CD4-positive, alpha-beta T cell treated with Interleukin-4 for 1 hour (primary cell): ENCODE measurements around the gene LRP3.
"Not testable (repeated sequence)": the region's sequence is repeated elsewhere in the genome, so short reads cannot be mapped to it uniquely, and the experiment has no call there.

Experiments
- DNase-seq, 2 donors: peaks; one replicate each; pipeline ENCODE4 v3.0.0-alpha.2; 2020 to 2022

The LRP3 gene

GRCh38 chr19:33220115-33220514, 26.0 kb downstream of the LRP3 start:
- DNase-seq: no peak

- no peak for DNase-seq
Measured at GRCh38 chr19:33220735-33221134, 26.6 kb downstream of the LRP3 start.

GRCh38 chr19:33221638-33222037, 27.5 kb downstream of the LRP3 start:
- no peak for DNase-seq

DNA sequence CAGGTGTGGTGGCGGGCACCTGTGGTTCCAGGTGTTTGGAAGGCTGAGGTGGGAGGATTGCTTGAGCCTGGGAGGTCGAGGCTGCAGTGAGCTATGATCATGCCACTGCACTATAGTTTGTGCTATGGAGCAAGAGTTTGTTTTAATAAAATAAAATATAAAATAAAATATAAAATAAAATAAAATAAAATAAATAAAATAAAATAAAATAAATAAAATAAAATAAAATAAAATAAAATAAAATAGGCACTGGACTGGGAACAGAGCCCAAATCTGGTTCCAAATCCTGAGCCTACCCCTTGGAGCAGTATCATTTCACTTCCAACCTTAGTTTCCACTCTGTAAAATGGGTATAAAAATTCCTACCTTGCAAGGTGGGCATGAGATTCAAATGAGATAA, 28.1 kb downstream of the LRP3 start:
- DNase-seq: not testable (repeated sequence)

DNA sequence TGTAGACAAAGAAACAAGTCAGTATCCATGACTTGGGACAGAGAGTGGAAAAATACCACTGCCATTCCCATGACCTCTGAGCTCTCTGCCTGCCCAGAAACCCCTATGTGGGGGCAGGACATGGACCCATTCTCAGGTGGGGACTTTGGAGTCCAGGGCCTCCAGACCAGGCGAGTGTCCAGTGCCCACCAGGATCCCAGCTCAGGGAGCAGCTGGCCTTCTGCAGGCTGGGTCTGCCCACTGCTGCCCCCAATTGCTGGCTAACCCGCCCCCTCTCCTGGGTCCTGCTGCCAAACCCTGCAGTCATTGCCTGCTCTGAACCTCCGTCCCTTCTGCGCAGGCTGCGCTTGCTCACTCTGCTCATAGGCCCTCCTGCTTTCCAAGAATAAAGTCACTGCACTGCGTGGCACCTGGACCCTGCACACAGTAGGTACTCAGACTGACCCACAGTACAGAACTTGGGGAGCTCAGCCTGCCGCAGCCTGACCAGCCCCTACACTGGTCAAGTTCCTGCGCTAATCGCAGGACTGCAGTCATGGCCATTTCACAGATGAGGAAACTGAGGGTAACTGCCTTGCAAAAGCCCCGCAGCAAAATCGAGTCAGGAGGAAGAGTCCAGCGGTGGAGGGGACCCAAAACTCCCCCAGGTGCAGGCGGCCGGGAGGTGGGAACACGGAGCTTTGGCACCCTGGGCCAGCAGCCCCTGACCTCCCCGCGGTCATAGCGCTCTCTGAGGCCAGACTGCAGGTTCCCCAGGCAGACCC, 30.7 kb downstream of the LRP3 start:
- DNase-seq: no peak

DNA sequence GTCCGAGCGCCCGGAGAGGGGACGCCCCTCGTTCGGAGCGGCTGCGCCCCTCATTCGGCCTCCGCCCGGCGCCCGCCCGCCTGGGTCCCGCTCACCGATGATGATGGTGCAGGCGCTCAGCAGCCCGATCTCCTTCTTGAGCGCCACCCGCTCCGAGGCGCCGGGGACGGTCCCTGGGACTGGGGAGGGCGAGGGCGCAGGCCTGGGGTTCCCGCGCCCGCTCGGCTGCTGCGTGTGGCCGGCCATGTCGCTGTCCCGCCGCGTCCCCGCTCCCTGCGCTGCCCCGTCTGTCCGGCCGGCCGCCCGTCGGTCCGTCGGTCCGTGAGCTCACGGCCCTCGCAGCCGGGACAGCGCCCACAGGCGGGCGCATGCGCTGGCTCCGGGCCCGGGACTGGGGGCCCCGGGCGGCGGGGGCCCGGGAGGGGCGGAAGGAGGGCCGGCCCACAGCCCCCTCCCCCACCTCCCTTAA, 31.4 kb downstream of the LRP3 start, which contains the start of gene SLC7A10:
TSS of gene SLC7A10 (minus strand) at position 393 of the 469 bp plus-strand sequence. CDS start at position 246, 147 bp downstream.
- DNase-seq: no peak

GRCh38 chr19:33226550-33227241, 32.6 kb downstream of the LRP3 start:
- DNase-seq: no peak

GRCh38 chr19:33227242-33227650, 33.1 kb downstream of the LRP3 start:
- no peak for DNase-seq

GRCh38 chr19:33227870-33228599, 33.9 kb downstream of the LRP3 start:
- DNase-seq: no peak

- no peak for DNase-seq
Measured at GRCh38 chr19:33229962-33230361, 35.8 kb downstream of the LRP3 start.

DNA sequence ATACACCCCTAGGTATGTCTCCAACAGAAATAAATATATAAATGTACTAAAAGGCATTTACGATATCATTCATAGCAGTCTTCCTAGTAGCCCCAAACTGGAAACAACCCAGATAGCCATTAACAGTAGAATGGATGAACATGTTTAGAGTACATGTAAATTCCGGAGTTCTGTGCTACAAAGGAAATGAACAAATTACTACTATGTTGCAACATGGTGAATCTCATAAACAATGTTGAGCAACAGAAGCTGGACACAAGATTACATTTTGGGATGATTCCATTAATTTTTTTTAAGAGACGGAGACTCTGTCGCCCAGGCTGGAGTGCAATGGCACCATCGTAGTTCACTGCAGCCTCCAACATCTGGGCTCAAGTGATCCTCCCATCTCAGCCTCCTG, 37.4 kb downstream of the LRP3 start:
- no peak for DNase-seq

GRCh38 chr19:33232656-33233055, 38.5 kb downstream of the LRP3 start:
- no peak for DNase-seq

GRCh38 chr19:33233056-33233873, 39.1 kb downstream of the LRP3 start:
- DNase-seq: no peak

- no peak for DNase-seq
Measured at GRCh38 chr19:33234092-33234491, 40.0 kb downstream of the LRP3 start.

- no peak for DNase-seq
Measured at GRCh38 chr19:33234736-33235135, 40.6 kb downstream of the LRP3 start.

GRCh38 chr19:33235269-33235995, 41.3 kb downstream of the LRP3 start:
- peak; percentile 71 to 77 for DNase-seq

DNA sequence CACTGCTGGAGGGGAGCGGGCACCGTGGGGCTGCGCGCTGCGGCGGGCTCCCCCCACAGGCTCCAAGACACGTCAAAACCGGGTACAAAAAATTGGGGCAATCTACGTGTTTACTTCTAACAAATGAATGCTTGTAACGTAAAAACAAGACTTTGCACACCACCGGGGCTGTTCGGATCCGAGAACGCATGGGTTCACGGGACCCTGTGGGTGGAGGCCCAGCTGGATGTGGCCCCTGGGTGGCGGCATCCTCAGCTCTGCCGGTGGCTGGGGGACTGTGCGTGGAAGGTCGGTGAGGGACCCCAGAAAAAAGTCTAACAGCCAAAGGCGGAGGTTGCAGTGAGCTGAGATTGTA, 41.8 kb downstream of the LRP3 start:
- peak in 1 of 2 donors; percentile 3 for DNase-seq

- DNase-seq: no peak
Measured at GRCh38 chr19:33236696-33237390, 42.7 kb downstream of the LRP3 start.

DNA sequence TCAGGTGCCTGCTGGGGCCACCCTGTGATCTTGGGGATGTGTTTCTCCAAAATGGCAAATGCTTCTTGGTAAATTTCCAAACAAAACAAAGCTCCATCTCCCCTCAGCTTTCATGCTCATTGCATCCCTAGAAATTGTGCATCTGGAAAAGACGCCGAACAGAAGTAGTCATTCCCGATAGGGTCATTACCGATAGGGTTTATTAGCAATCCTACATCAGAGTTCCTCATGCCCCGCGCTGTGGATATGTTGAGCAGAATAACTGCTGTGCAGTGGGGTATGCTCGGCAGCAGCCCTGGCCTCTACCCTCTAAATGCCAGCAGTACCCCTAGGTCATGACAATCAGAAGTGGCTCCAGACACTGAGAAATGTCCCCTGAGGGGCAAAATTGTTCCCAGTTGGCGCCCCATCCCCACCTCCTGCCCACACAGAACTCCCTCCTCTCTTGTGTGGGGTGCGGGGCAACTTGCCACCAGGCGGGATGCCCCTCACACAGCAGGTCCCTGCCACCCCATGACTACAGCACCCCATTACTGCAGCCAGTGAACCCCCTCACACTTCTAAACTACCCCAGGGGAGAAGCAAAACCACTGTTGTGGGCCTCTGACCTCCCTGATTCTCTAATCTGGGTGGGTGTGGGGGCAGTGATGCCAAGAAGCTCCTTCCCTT, 44.5 kb downstream of the LRP3 start:
- DNase-seq: no peak

GRCh38 chr19:33239223-33239975, 45.3 kb downstream of the LRP3 start:
- peak in 1 of 2 donors; percentile 28 for DNase-seq
